ENCODE measurements around the gene OCEL1. TPM values are rescaled to one million over a fixed set of nuclear protein-coding genes. Genes with fewer than 3 reads are reported as not detected.

The OCEL1 gene
- total and polyA plus RNA-seq, 2 of the 13 experiments (the other 11 are each of a cell fraction or from before 2014, with no cell fraction given), result 10.6 to 17.2 TPM

GRCh38 chr19:17205237-17206140 is 20.5 kb upstream of the OCEL1 start (continued):
- TF ChIP-seq ZBED4 (CRISPR knock-in tag; IDR thresholded peaks at IDR 0.05; ENCODE audit: borderline replicate concordance) (no peak), ZNF256 (CRISPR knock-in tag; conservative IDR thresholded peaks at IDR 0.05) (no peak), CHCHD3 (CRISPR knock-in tag; IDR thresholded peaks at IDR 0.05) (no peak), ZMAT3 (CRISPR knock-in tag; conservative IDR thresholded peaks at IDR 0.05) (no peak), ZHX2 (IDR thresholded peaks at IDR 0.05; ENCODE audit: low read depth) (no peak), ZHX2 (CRISPR knock-in tag; IDR thresholded peaks at IDR 0.05; ENCODE audit: borderline replicate concordance) (no peak), SMARCC2 (IDR thresholded peaks at IDR 0.05) (no peak), ZNF33B (CRISPR knock-in tag; IDR thresholded peaks at IDR 0.05) (no peak), CHD4 (IDR thresholded peaks at IDR 0.05; ENCODE audit: borderline replicate concordance, low read length) (no peak), JARID2 (CRISPR knock-in tag; IDR thresholded peaks at IDR 0.05; ENCODE audit: insufficient replicate concordance) (no peak), ZNF136 (CRISPR knock-in tag; IDR thresholded peaks at IDR 0.05; ENCODE audit: low read depth) (no peak), ATF7 (IDR thresholded peaks at IDR 0.05) (no peak), ATF7 (CRISPR knock-in tag; IDR thresholded peaks at IDR 0.05) (no peak), ZFP36L1 (CRISPR knock-in tag; IDR thresholded peaks at IDR 0.05) (no peak), ISX (CRISPR knock-in tag; conservative IDR thresholded peaks at IDR 0.05) (no peak), SNAPC5 (CRISPR knock-in tag; IDR thresholded peaks at IDR 0.05; ENCODE audit: borderline replicate concordance) (no peak)

Data from HepG2 (cell line).